Prostate gland (tissue), 2 donors: ENCODE measurements around the gene KLF11.

Experiments used
- CTCF ChIP-seq, 4 experiments: fragments of 200-600 bp in 2 of 4; fragments of 450-650 bp in 2 of 4; sonication (generic) in 2 of 4; IDR thresholded peaks; 1 replicate in 3 of 4; 2 replicates in 1 of 4; pipeline ENCODE4 v1.5.1; 2016 to 2019; ENCODE audit warnings: antibody characterized with exemption in 4 of 4, mild to moderate bottlenecking in 2 of 4, moderate library complexity in 2 of 4
- POLR2A ChIP-seq: fragments of 450-650 bp; IDR thresholded peaks from one replicate; pipeline ENCODE4 v1.6.1; 2016; ENCODE audit warnings: antibody characterized with exemption, mild to moderate bottlenecking

- no peak for TF ChIP-seq CTCF (IDR thresholded peaks at IDR 0.05)
- no peak for TF ChIP-seq POLR2A
Measured at GRCh38 chr2:10076988-10077527, 33.7 kb downstream of the KLF11 start.
